Measurements from ENCODE around the gene NPIPA5. TPM values are rescaled to one million over a fixed set of nuclear protein-coding genes. Genes with fewer than 3 reads are reported as not detected.
"Not testable (repeated sequence)": the region's sequence is repeated elsewhere in the genome, so short reads cannot be mapped to it uniquely, and the experiment has no call there.

NPIPA5 gene
- total and polyA plus RNA-seq, 2 donors (not counting 3 experiments of a cell fraction or from before 2014, with no cell fraction given) = 11.3 to 19.6 TPM

DNA sequence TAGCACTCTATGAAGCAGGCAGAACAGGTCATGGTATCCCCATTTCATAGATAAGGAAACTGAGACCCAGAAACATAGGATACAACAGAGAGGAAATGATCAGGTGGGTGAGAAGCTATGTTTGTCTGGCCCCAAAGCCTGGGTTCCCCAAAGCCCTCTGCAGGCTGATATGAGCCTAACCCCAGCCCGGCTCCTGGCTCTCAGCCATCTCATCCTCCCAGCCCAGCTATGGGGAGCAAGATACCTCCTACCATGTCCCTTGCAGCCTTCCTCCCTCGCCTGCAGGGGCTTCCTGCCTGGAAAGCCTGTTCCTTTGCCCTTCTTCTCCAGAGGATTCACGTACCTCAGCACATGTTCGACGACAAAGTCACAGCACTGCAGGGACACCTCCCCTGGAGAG is 26.3 kb downstream of the NPIPA5 start:
- intact Hi-C loops (cut with micrococcal nuclease); DNase-seq (ENCODE audit: low read depth, low spot score); H3K4me2 ChIP-seq (ENCODE audit: insufficient read depth, low read length); FAIRE-seq; H3K9me3 ChIP-seq (replicated peaks; ENCODE audit: control insufficient read depth, insufficient read depth, low read length); BruUV-seq (replicated peaks); H3K79me2 ChIP-seq (ENCODE audit: control insufficient read depth, insufficient read depth, low read length); H4K20me1 ChIP-seq (replicated peaks; ENCODE audit: control insufficient read depth, extremely low read depth, insufficient read depth, low read length); H3K4me1 ChIP-seq (ENCODE audit: control insufficient read depth, extremely low read depth, insufficient read depth, low read length); H3K27me3 ChIP-seq (ENCODE audit: control insufficient read depth in 2 of 2, insufficient read depth in 2 of 2, low read length in 2 of 2); H3K4me3 ChIP-seq (replicated peaks in 1 of 3; ENCODE audit: insufficient read depth in 1 of 3, low read depth in 1 of 3, low read length in 3 of 3); H3K9ac ChIP-seq (replicated peaks; ENCODE audit: extremely low read depth, insufficient read depth, low read length); H2AFZ ChIP-seq (ENCODE audit: low read depth, low read length); H3K36me3 ChIP-seq (ENCODE audit: control insufficient read depth in 2 of 2, extremely low read depth in 1 of 2, insufficient read depth in 2 of 2, low read length in 2 of 2); dilution Hi-C loops (cut with MboI; ENCODE audit: extremely low pct_ligation_motif_present, low sequenced_read_pairs); POLR2A ChIA-PET; H3K27ac ChIP-seq (ENCODE audit: insufficient read depth, low read depth, low read length); H3K9me1 ChIP-seq (replicated peaks; ENCODE audit: control insufficient read depth, extremely low read depth, insufficient read depth, low read length); CTCF ChIA-PET: not testable (repeated sequence)

DNA sequence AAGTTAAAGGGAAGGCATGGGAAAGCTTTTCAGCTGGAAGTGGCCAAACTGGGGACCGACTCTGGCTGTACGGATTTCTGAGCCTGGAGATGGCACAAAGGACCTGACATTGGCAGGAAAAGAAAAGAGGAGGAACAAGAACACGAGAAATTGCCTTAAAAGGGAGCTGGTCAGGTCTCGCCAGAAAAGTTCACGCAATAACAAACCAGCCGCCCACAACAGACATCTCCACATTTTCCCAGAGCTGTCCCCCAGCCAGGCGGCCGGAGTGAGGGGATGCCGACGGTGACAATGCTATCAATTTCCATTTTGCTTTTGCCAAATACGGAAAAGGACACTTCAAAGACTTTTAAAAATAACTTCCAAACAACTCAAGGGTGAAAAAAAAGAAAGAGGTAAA is 26.8 kb downstream of the NPIPA5 start:
- POLR2A ChIA-PET; dilution Hi-C loops (cut with MboI; ENCODE audit: extremely low pct_ligation_motif_present, low sequenced_read_pairs); DNase-seq (ENCODE audit: low read depth, low spot score); CTCF ChIA-PET; H3K27ac ChIP-seq (ENCODE audit: insufficient read depth, low read depth, low read length); H3K9ac ChIP-seq (replicated peaks; ENCODE audit: extremely low read depth, insufficient read depth, low read length); H4K20me1 ChIP-seq (replicated peaks; ENCODE audit: control insufficient read depth, extremely low read depth, insufficient read depth, low read length); H3K27me3 ChIP-seq (ENCODE audit: control insufficient read depth in 2 of 2, insufficient read depth in 2 of 2, low read length in 2 of 2); H3K4me1 ChIP-seq (ENCODE audit: control insufficient read depth, extremely low read depth, insufficient read depth, low read length); H3K4me3 ChIP-seq (replicated peaks in 1 of 3; ENCODE audit: insufficient read depth in 1 of 3, low read depth in 1 of 3, low read length in 3 of 3); BruUV-seq (replicated peaks); H2AFZ ChIP-seq (ENCODE audit: low read depth, low read length); H3K9me1 ChIP-seq (replicated peaks; ENCODE audit: control insufficient read depth, extremely low read depth, insufficient read depth, low read length); H3K79me2 ChIP-seq (ENCODE audit: control insufficient read depth, insufficient read depth, low read length); H3K9me3 ChIP-seq (replicated peaks; ENCODE audit: control insufficient read depth, insufficient read depth, low read length); H3K4me2 ChIP-seq (ENCODE audit: insufficient read depth, low read length); intact Hi-C loops (cut with micrococcal nuclease); H3K36me3 ChIP-seq (ENCODE audit: control insufficient read depth in 2 of 2, extremely low read depth in 1 of 2, insufficient read depth in 2 of 2, low read length in 2 of 2); FAIRE-seq: not testable (repeated sequence)

DNA sequence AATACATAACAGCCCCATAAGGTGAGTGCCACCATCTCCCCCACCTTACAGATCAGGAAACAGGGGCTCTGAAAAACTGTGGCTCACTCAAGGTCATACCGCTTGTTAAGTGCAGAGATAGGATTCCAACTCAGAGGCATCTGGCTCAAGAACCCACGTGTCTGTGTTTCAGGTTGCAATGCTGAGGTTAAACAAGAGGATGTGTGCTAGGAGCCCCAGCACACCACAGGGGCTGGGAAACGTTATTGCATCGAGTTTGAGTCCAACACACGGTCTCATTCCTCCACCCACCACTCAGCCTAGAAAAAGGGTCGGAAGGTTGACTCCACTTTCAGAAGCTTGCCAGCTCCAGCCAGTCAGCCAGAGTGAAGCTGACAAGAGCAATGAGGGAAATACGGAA is 29.4 kb downstream of the NPIPA5 start:
- H4K20me1 ChIP-seq (replicated peaks; ENCODE audit: control insufficient read depth, extremely low read depth, insufficient read depth, low read length); H3K9me3 ChIP-seq (replicated peaks; ENCODE audit: control insufficient read depth, insufficient read depth, low read length); POLR2A ChIA-PET; H3K9me1 ChIP-seq (replicated peaks; ENCODE audit: control insufficient read depth, extremely low read depth, insufficient read depth, low read length); H3K27ac ChIP-seq (ENCODE audit: insufficient read depth, low read depth, low read length); DNase-seq (ENCODE audit: low read depth, low spot score); H3K79me2 ChIP-seq (ENCODE audit: control insufficient read depth, insufficient read depth, low read length); H2AFZ ChIP-seq (ENCODE audit: low read depth, low read length); H3K9ac ChIP-seq (replicated peaks; ENCODE audit: extremely low read depth, insufficient read depth, low read length); FAIRE-seq; H3K36me3 ChIP-seq (ENCODE audit: control insufficient read depth in 2 of 2, extremely low read depth in 1 of 2, insufficient read depth in 2 of 2, low read length in 2 of 2); H3K4me2 ChIP-seq (ENCODE audit: insufficient read depth, low read length); H3K27me3 ChIP-seq (ENCODE audit: control insufficient read depth in 2 of 2, insufficient read depth in 2 of 2, low read length in 2 of 2); BruUV-seq (replicated peaks); intact Hi-C loops (cut with micrococcal nuclease); H3K4me3 ChIP-seq (replicated peaks in 1 of 3; ENCODE audit: insufficient read depth in 1 of 3, low read depth in 1 of 3, low read length in 3 of 3); CTCF ChIA-PET; dilution Hi-C loops (cut with MboI; ENCODE audit: extremely low pct_ligation_motif_present, low sequenced_read_pairs); H3K4me1 ChIP-seq (ENCODE audit: control insufficient read depth, extremely low read depth, insufficient read depth, low read length): not testable (repeated sequence)

DNA sequence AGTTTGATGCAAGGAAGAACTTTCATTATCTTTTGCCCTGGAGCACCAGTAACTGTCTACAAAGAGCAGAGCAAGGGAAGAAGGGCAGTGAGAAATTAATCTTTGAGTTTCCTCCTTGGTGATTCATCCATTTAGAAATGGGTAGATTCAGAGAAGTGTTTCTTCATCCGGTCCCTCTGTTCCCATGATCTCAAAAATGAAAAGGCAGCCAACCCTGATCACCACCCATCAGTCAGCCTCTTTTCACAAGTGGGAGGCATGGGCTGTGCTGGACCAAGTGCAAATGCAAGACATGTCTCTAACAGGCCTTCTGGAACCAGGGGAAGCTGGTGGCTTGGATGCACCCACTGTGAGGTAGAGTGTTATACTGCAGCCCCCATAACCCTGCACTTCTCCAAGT is 35.8 kb downstream of the NPIPA5 start:
- H4K20me1 ChIP-seq (replicated peaks; ENCODE audit: control insufficient read depth, extremely low read depth, insufficient read depth, low read length); BruUV-seq (replicated peaks); H3K4me3 ChIP-seq (replicated peaks in 1 of 3; ENCODE audit: insufficient read depth in 1 of 3, low read depth in 1 of 3, low read length in 3 of 3); H3K4me2 ChIP-seq (ENCODE audit: insufficient read depth, low read length); H3K27ac ChIP-seq (ENCODE audit: insufficient read depth, low read depth, low read length); H3K9me1 ChIP-seq (replicated peaks; ENCODE audit: control insufficient read depth, extremely low read depth, insufficient read depth, low read length); H3K9ac ChIP-seq (replicated peaks; ENCODE audit: extremely low read depth, insufficient read depth, low read length); dilution Hi-C loops (cut with MboI; ENCODE audit: extremely low pct_ligation_motif_present, low sequenced_read_pairs); CTCF ChIA-PET; intact Hi-C loops (cut with micrococcal nuclease); FAIRE-seq; H3K79me2 ChIP-seq (ENCODE audit: control insufficient read depth, insufficient read depth, low read length); H3K36me3 ChIP-seq (ENCODE audit: control insufficient read depth in 2 of 2, extremely low read depth in 1 of 2, insufficient read depth in 2 of 2, low read length in 2 of 2); H3K27me3 ChIP-seq (ENCODE audit: control insufficient read depth in 2 of 2, insufficient read depth in 2 of 2, low read length in 2 of 2); H3K4me1 ChIP-seq (ENCODE audit: control insufficient read depth, extremely low read depth, insufficient read depth, low read length); DNase-seq (ENCODE audit: low read depth, low spot score); H3K9me3 ChIP-seq (replicated peaks; ENCODE audit: control insufficient read depth, insufficient read depth, low read length); POLR2A ChIA-PET; H2AFZ ChIP-seq (ENCODE audit: low read depth, low read length): not testable (repeated sequence)
